CD4-positive, alpha-beta T cell treated with Interleukin-17A for 1 hour (primary cell): ENCODE data around the gene TUT4.
A peak's percentile ranks its signal among the peaks of the same experiment; 100 is the strongest.

Experiments used
- DNase-seq: peaks from one replicate; pipeline ENCODE4 v3.0.0-alpha.2; 2020

Gene TUT4

DNA sequence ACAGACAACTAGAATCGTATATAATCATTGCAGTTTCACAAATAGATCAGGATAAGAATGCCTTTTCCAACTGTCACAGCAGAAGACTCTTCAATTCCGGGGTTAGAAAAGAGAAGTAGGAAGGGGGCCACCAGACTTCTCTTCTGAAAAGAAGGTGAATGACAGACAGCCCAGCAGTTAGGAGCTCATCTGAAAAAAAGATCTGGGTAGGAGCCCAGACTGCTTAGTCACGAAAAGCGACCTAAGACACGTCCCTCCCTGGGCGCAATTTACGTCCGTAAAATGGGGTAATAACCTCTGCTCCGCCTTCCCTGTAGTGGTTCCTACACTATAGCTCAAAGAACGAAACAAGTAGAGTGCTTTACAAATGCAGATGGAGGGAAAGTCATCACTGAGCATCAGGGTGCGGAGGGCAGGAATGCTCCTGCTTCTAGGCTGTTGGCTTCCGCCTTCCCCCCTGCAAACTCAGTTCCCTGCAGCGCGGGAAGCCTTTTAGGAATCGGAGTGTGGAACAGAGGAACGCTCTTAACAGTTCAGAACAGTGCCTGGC lies 149.3 kb downstream of the TUT4 start:
- DNase-seq: peak; percentile 65

DNA sequence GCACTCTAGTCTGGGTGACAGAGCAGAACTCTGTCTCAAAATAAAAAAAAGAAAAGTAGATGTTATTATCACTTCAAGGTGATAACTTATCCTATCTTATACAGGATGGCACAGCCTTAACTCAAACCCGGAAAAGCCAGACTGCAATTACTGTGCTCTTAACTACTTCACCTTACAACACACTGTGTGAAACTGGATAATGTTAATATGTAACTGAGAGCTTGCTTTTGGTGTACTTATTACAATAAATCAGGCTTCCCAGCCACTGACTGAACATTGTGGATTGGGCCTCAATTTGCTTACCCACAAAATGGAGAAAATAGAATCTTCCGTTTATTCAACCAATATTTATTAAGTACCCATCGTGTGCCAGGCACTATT lies 150.0 kb downstream of the TUT4 start:
- no peak for DNase-seq

- no peak for DNase-seq
Measured at GRCh38 chr1:52400131-52400530, 152.8 kb downstream of the TUT4 start.

DNA sequence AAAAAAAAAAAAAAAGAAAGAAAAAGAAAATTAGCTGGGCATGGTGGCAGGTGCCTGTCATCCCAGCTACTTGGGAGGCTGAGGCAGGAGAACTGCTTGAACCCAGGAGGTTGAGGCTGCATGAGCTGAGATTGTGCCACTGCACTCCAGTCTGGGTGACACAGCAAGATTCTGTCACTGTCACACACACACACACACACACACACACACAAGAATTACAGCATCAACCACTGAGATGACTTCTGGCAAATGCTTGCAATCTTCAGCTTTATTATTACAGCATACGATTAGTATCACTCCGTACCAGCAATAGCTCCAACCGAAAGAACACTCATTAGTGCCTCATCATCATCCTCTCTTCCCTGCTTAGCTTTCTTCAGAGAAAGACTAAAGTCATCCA lies 153.3 kb downstream of the TUT4 start:
- DNase-seq: no peak

- no peak for DNase-seq
Measured at GRCh38 chr1:52393174-52393573, 159.7 kb downstream of the TUT4 start.

DNA sequence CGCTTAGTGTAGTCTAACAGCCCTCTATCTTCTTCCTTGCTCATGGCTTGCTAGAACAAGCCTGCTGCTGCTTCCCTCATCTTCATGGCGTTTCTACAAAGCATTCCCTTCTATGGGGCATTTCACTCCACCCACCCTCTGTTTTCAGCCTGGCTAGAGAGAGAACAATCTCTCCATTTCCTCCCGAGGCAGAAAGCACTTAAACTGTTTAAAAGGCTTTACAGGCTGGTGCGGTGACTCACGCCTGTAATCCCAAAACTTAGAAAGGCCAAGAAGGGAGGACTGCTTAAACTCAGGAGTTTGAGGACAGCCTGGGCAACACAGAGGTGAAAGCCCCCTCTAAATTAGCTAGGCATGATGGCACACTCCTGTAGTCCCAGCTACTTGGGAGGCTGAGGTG lies 166.4 kb downstream of the TUT4 start:
- DNase-seq: no peak

DNA sequence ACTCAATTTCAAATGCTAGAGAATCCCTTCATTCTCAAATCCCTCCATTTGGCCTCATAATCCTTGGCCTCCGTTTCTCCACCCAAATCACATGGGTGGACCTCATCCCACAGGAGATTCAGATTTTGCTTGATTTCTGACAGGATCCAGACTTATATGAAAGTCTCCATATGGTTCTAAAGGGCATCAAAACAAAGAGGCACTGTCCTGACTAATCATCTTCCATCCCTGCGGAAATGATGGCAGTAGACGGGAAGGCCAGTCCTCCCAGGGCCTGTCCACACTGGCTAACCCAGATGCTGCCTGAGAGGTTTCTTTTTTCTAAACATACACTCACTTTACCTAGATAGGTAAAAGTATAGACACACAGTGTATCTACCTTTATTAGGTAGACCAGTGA lies 167.5 kb downstream of the TUT4 start:
- DNase-seq: no peak
